Activated T-helper 1 cell treated with anti-CD3 and anti-CD28 coated beads, Interleukin-12 subunit alpha, Interleukin-12 subunit beta, Interleukin-2, Interleukin-4 antibody, amounts not matched to agents 30 ng/mL and 10 ng/mL and 1 ng/mL, durations not matched to agents 14 hours and 24 hours and 36 hours (primary cell): ENCODE measurements around the gene COL6A6. TPM values are rescaled to one million over a fixed set of nuclear protein-coding genes. Genes with fewer than 3 reads are reported as not detected.
"Not testable (repeated sequence)": the region's sequence is repeated elsewhere in the genome, so short reads cannot be mapped to it uniquely, and the experiment has no call there.

Source experiments
- DNase-seq: peaks from one replicate; pipeline ENCODE4 v3.0.0; 2021; ENCODE audit warnings: low spot score
- H3K27ac Mint-ChIP-seq: one replicate; pipeline ENCODE4 v1.8.0; 2021; ENCODE audit warnings: mild to moderate bottlenecking, mixed read lengths
- H3K27me3 Mint-ChIP-seq: one replicate; pipeline ENCODE4 v1.8.0; 2022; ENCODE audit warnings: mild to moderate bottlenecking, moderate library complexity, mixed read lengths; ENCODE audit not compliant: insufficient read depth
- H3K36me3 Mint-ChIP-seq: one replicate; pipeline ENCODE4 v1.8.0; 2021; ENCODE audit warnings: low read depth, mixed read lengths
- H3K4me1 Mint-ChIP-seq: one replicate; pipeline ENCODE4 v1.8.0; 2021; ENCODE audit warnings: low read depth, mixed read lengths
- H3K4me3 Mint-ChIP-seq: one replicate; pipeline ENCODE4 v1.8.0; 2021; ENCODE audit warnings: mild to moderate bottlenecking, moderate library complexity, mixed read lengths
- H3K9me3 Mint-ChIP-seq: one replicate; pipeline ENCODE4 v1.8.0; 2021; ENCODE audit warnings: mixed read lengths
- intact Hi-C: fragments of 100-400 bp; cut with micrococcal nuclease; formaldehyde crosslinking; loops from one replicate; pipeline ENCODE4 v1.15.1; 2024
- total RNA-seq: library from RNA; stranded (reverse); gene quantifications from 2 replicates; pipeline ENCODE4 v1.2.3, GENCODE V29; 2022

COL6A6 gene
- total RNA-seq, 1 donor from 2014 or later, result not detected

GRCh38 chr3:130546920-130547679, 30.1 kb downstream of the COL6A6 start:
- no peak for DNase-seq
- Mint-ChIP-seq H3K4me3 (no peak overlapping the region), H3K36me3 (no peaks in the 10 kb centered on the region), H3K27me3 (no peaks in the 10 kb centered on the region), H3K9me3 (no peaks in the 10 kb centered on the region), H3K27ac (no peak overlapping the region), H3K4me1 (no peaks in the 10 kb centered on the region)
- intact Hi-C loops, result no loop called here

GRCh38 chr3:130547680-130548065, 30.7 kb downstream of the COL6A6 start:
- H3K9me3 Mint-ChIP-seq, intact Hi-C loops, H3K36me3 Mint-ChIP-seq, H3K4me3 Mint-ChIP-seq, DNase-seq, H3K27me3 Mint-ChIP-seq, H3K27ac Mint-ChIP-seq, H3K4me1 Mint-ChIP-seq: not testable (repeated sequence)

GRCh38 chr3:130548356-130548755, 31.4 kb downstream of the COL6A6 start:
- Mint-ChIP-seq H3K4me3 (no peak overlapping the region), H3K27me3 (no peaks in the 10 kb centered on the region), H3K4me1 (no peaks in the 10 kb centered on the region), H3K36me3 (no peaks in the 10 kb centered on the region), H3K27ac (no peak overlapping the region), H3K9me3 (no peaks in the 10 kb centered on the region)
- intact Hi-C loops, result no loop called here
- DNase-seq, result no peak

- Mint-ChIP-seq H3K4me3 (no peak overlapping the region), H3K4me1 (no peaks in the 10 kb centered on the region), H3K27me3 (no peaks in the 10 kb centered on the region), H3K9me3 (no peaks in the 10 kb centered on the region), H3K36me3 (no peaks in the 10 kb centered on the region), H3K27ac (no peak overlapping the region)
- intact Hi-C loops, result no loop called here
- no peak for DNase-seq
Measured at GRCh38 chr3:130557336-130558035, 40.5 kb downstream of the COL6A6 start.

GRCh38 chr3:130558366-130558765, 41.4 kb downstream of the COL6A6 start:
- DNase-seq, result no peak
- H3K9me3 Mint-ChIP-seq, result no peaks in the 10 kb centered on the region
- no peak overlapping the region for H3K4me3 Mint-ChIP-seq
- intact Hi-C loops, result no loop called here
- no peak overlapping the region for H3K27ac Mint-ChIP-seq
- H3K36me3 Mint-ChIP-seq, result no peaks in the 10 kb centered on the region
- no peaks in the 10 kb centered on the region for H3K27me3 Mint-ChIP-seq
- no peaks in the 10 kb centered on the region for H3K4me1 Mint-ChIP-seq

GRCh38 chr3:130565224-130565623, 48.2 kb downstream of the COL6A6 start:
- no peak overlapping the region for H3K27ac Mint-ChIP-seq
- no peak for DNase-seq
- no peaks in the 10 kb centered on the region for H3K36me3 Mint-ChIP-seq
- intact Hi-C loops, result no loop called here
- H3K27me3 Mint-ChIP-seq, result peaks cover 2% of the 10 kb centered on the region
- no peaks in the 10 kb centered on the region for H3K9me3 Mint-ChIP-seq
- no peak overlapping the region for H3K4me3 Mint-ChIP-seq
- H3K4me1 Mint-ChIP-seq, result no peaks in the 10 kb centered on the region

Other genes with a start within 250 kb of the COL6A6 start
- gene COL6A5, start 171.5 kb upstream of the COL6A6 start, total RNA-seq, result 0.02 and 0.16 TPM in 2 replicates
- gene PIK3R4, start 229.7 kb downstream of the COL6A6 start, total RNA-seq, result 33.1 and 35.4 TPM in 2 replicates